Measurements from ENCODE around the gene SERPINB4.
"Not testable (repeated sequence)": the region's sequence is repeated elsewhere in the genome, so short reads cannot be mapped to it uniquely, and the experiment has no call there.

GRCh38 chr18:63641157-63641680, 2.8 kb downstream of the SERPINB4 start:
- not testable (repeated sequence) for TF ChIP-seq CTCF (IDR thresholded peaks at IDR 0.05; ENCODE audit: low read length); EZH2 (IDR thresholded peaks at IDR 0.05; ENCODE audit: borderline replicate concordance, low read length)
